HG03442 (cell line): ENCODE measurements around the gene EIPR1.
"Not testable (repeated sequence)": the region's sequence is repeated elsewhere in the genome, so short reads cannot be mapped to it uniquely, and the experiment has no call there.

ENCODE experiments used
- ATAC-seq: cut with Tn5 transposase; IDR thresholded peaks from one replicate; pipeline ENCODE4 v1.9.1; 2021; ENCODE audit warnings: mild to moderate bottlenecking, moderate library complexity; ENCODE audit not compliant: unreplicated experiment

The EIPR1 gene

GRCh38 chr2:3403587-3404334 is 26.1 kb upstream of the EIPR1 start:
- ATAC-seq: peak; percentile 100

- no peak for ATAC-seq
These were observed 22.2 kb upstream of the EIPR1 start for GRCh38 chr2:3399829-3400228.

- ATAC-seq: no peak
These were observed 21.8 kb upstream of the EIPR1 start for GRCh38 chr2:3399381-3399780.

GRCh38 chr2:3398857-3399256 is 21.2 kb upstream of the EIPR1 start:
- ATAC-seq: no peak

GRCh38 chr2:3396920-3397559 is 19.4 kb upstream of the EIPR1 start:
- ATAC-seq: no peak

GRCh38 chr2:3392216-3392615 is 14.6 kb upstream of the EIPR1 start:
- ATAC-seq: no peak

- ATAC-seq: no peak
These were observed 12.4 kb upstream of the EIPR1 start for GRCh38 chr2:3390041-3390440.

- ATAC-seq: no peak
These were observed 11.6 kb upstream of the EIPR1 start for GRCh38 chr2:3389193-3389592.

- no peak for ATAC-seq
These were observed 10.8 kb upstream of the EIPR1 start for GRCh38 chr2:3388412-3388738.

GRCh38 chr2:3387644-3388411 is 10.2 kb upstream of the EIPR1 start:
- ATAC-seq: no peak

- no peak for ATAC-seq
These were observed 9.4 kb upstream of the EIPR1 start for GRCh38 chr2:3387011-3387410.

GRCh38 chr2:3386448-3386958 is 8.9 kb upstream of the EIPR1 start:
- no peak for ATAC-seq

- ATAC-seq: peak; percentile 74
These were observed 2.3 kb upstream of the EIPR1 start, which contains the start of gene TRAPPC12 for GRCh38 chr2:3379647-3380534. Gene TRAPPC12, plus strand, starts transcription at chr2:3379694. Its CDS starts 7,930 bp downstream, at chr2:3387624.

- no peak for ATAC-seq
These were observed 1.7 kb upstream of the EIPR1 start for GRCh38 chr2:3379339-3379646.

- ATAC-seq: peak; percentile 8
These were observed 373 bp downstream of the EIPR1 start for GRCh38 chr2:3377279-3377611.

- no peak for ATAC-seq
These were observed 797 bp downstream of the EIPR1 start for GRCh38 chr2:3376821-3377220.

GRCh38 chr2:3369340-3370181 is 8.1 kb downstream of the EIPR1 start:
- ATAC-seq: not testable (repeated sequence)

- ATAC-seq: no peak
These were observed 9.3 kb downstream of the EIPR1 start for GRCh38 chr2:3368261-3368722.

- no peak for ATAC-seq
These were observed 12.4 kb downstream of the EIPR1 start for GRCh38 chr2:3365219-3365618.
